Activated T-cell treated with anti-CD3 and anti-CD28 coated beads, Interleukin-2, amount 50 U/mL, for 72 hours (primary cell): Measurements from ENCODE around the gene SP7. TPM values are rescaled to one million over a fixed set of nuclear protein-coding genes. Genes with fewer than 3 reads are reported as not detected.

Experiments used
- total RNA-seq, 2 donors: library from RNA; stranded (reverse); gene quantifications; one replicate each; pipeline ENCODE4 v1.2.3, GENCODE V29; 2022

SP7 gene
- total RNA-seq, 2 donors from 2014 or later = not detected

Other genes starting within 250 kb of the SP7 start
- gene IGFBP6, start 238.7 kb downstream of the SP7 start, total RNA-seq = 1 to 10 TPM; 5.7 to 9.2 TPM
- gene SOAT2, start 232.9 kb downstream of the SP7 start, total RNA-seq = 1 to 10 TPM; 2.2 to 7.9 TPM
- 10 to 100 TPM; 44.2 to 49.5 TPM for gene ZNF740, start 155.6 kb downstream of the SP7 start, total RNA-seq
- gene CSAD, start 155.4 kb downstream of the SP7 start, total RNA-seq = 10 to 100 TPM; 42.7 to 45.2 TPM
- 100 to 1,000 TPM in 1 of 2 donors, 10 to 100 TPM in 1; 88.0 to 111 TPM for gene ITGB7, start 129.1 kb downstream of the SP7 start, total RNA-seq
- gene RARG, start 104.1 kb downstream of the SP7 start, total RNA-seq = 10 to 100 TPM; 36.7 to 37.3 TPM
- gene ESPL1, start 68.1 kb downstream of the SP7 start, total RNA-seq = 10 to 100 TPM; 71.9 to 75.5 TPM
- gene PFDN5, start 40.8 kb downstream of the SP7 start, total RNA-seq = 100 to 1,000 TPM; 301 to 318 TPM
- 10 to 100 TPM; 83.5 to 89.9 TPM for gene MYG1, start 36.7 kb downstream of the SP7 start, total RNA-seq
- gene AAAS, start 14.7 kb downstream of the SP7 start, total RNA-seq = 100 to 1,000 TPM in 1 of 2 donors, 10 to 100 TPM in 1; 99.0 to 118 TPM
- 100 to 1,000 TPM; 110 to 121 TPM for gene SP1, start 43.8 kb upstream of the SP7 start, total RNA-seq
- not detected for gene AMHR2, start 87.5 kb upstream of the SP7 start, total RNA-seq
- gene PRR13, start 105.4 kb upstream of the SP7 start, total RNA-seq = 100 to 1,000 TPM; 109 to 145 TPM
- 1,000 to 10,000 TPM; 1,155 to 1,265 TPM for gene PCBP2, start 115.7 kb upstream of the SP7 start, total RNA-seq
- gene MAP3K12, start 163.1 kb upstream of the SP7 start, total RNA-seq = 10 to 100 TPM; 18.8 to 23.7 TPM
- gene TARBP2, start 164.9 kb upstream of the SP7 start, total RNA-seq = 10 to 100 TPM; 37.7 to 40.7 TPM
- 1 to 10 TPM in 1 of 2 donors, not detected in 1; 1.3 TPM for gene NPFF, start 171.1 kb upstream of the SP7 start, total RNA-seq